A549 treated with Mapracorat at 1 μM for 4 hours (cell line): ENCODE measurements around the gene ZNF330. TPM values are rescaled to one million over a fixed set of nuclear protein-coding genes. Genes with fewer than 3 reads are reported as not detected.

Experiments used
- total RNA-seq: library from RNA; stranded (reverse); fragments of 200-300 nt; extraction: Qiagen RNA extraction; gene quantifications from 5 replicates; pipeline ENCODE4 v1.2.3, GENCODE V29; 2022

The ZNF330 gene
- total RNA-seq = 24.3 to 32.2 TPM (median 27.4 TPM) in 5 replicates

DNA sequence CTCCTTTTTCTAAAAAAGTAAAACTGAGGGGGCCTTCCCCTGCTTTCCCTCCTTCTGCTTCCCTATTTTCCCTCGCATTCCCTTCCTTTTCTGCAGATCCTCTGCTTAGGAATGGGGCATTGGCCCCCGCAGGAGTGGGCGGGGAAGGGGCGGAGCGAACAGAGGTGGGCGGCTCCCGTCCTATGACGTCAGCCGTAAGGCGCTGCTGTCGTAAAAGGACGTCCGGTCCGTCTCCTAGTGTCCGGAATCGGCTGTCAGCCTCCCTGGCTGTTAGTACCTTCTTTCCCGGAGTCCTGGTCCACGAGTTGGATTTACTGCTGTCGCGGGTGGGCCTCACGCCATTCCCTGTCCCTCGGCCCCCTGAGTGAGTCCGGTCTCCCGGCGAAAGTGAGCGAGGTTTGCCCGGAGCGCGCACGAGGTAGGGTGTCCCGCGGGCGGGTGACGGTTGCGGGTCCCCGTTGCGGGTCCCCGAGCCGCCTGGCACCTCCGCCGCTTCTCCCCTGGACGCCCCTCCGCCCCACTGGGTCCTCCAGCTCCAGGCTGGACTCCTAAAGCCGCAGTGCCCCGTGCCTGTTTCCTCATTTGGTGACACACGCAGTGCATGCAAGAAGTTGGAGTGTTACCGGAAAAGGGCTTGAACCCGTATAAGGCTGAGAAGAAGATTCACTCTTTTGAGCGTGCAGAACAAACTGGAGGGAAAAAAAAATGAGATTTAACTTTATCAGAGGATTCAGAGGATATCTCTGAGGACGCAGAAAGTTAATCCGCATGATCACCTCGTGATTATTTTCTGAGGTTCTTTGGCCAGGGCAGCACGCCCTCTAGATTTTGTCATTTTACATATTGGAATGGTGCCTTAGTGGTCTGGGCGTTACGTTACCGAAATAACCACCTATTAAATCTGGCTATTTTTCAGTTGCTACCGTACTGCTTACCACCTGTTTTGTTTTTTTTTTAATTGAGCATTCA lies at the start of gene ZNF330:
Gene ZNF330 (plus strand): TSS at position 205 of the 969 bp plus-strand sequence. CDS start 1,477 bp downstream, outside the sequence.

Other genes starting within 250 kb of the ZNF330 start
- gene RNF150, start 87.4 kb upstream of the ZNF330 start, total RNA-seq = 0.20 to 0.64 TPM (median 0.30 TPM) in 5 replicates